Measurements from ENCODE around the gene IMMP2L. TPM values are rescaled to one million over a fixed set of nuclear protein-coding genes. Genes with fewer than 3 reads are reported as not detected.

IMMP2L gene
- total RNA-seq, 1 donor from 2014 or later, result 59.6 TPM

GRCh38 chr7:110804501-110804900 is 757.8 kb downstream of the IMMP2L start:
- no peaks in the 10 kb centered on the region for H3K4me1 Mint-ChIP-seq
- no peaks in the 10 kb centered on the region for H3K36me3 Mint-ChIP-seq
- TF ChIP-seq CTCF (IDR thresholded peaks at IDR 0.05; ENCODE audit: unreplicated experiment), result no peak
- no peak for DNase-seq (ENCODE audit: low spot score in 2 of 2, unreplicated experiment in 2 of 2)
- no peak overlapping the region for H3K27ac Mint-ChIP-seq
- H3K27me3 Mint-ChIP-seq (ENCODE audit: low read depth), result no peaks in the 10 kb centered on the region
- H3K4me3 Mint-ChIP-seq, result no peak overlapping the region
- peaks cover 9% of the 10 kb centered on the region for H3K9me3 Mint-ChIP-seq

- H3K36me3 Mint-ChIP-seq, result no peaks in the 10 kb centered on the region
- H3K27me3 Mint-ChIP-seq (ENCODE audit: low read depth), result no peaks in the 10 kb centered on the region
- no peak overlapping the region for H3K4me3 Mint-ChIP-seq
- no peaks in the 10 kb centered on the region for H3K4me1 Mint-ChIP-seq
- DNase-seq (ENCODE audit: low spot score in 2 of 2, unreplicated experiment in 2 of 2), result no peak
- H3K9me3 Mint-ChIP-seq, result peaks cover 9% of the 10 kb centered on the region
- no peak overlapping the region for H3K27ac Mint-ChIP-seq
- no peak for TF ChIP-seq CTCF (IDR thresholded peaks at IDR 0.05; ENCODE audit: unreplicated experiment)
Observed at GRCh38 chr7:110803602-110804143, 758.6 kb downstream of the IMMP2L start.

GRCh38 chr7:110801502-110801901 is 760.8 kb downstream of the IMMP2L start:
- TF ChIP-seq CTCF (IDR thresholded peaks at IDR 0.05; ENCODE audit: unreplicated experiment), result no peak
- peaks cover 9% of the 10 kb centered on the region for H3K9me3 Mint-ChIP-seq
- H3K4me1 Mint-ChIP-seq, result no peaks in the 10 kb centered on the region

GRCh38 chr7:110800984-110801383 is 761.3 kb downstream of the IMMP2L start:
- no peak for TF ChIP-seq CTCF (IDR thresholded peaks at IDR 0.05; ENCODE audit: unreplicated experiment)
- H3K4me3 Mint-ChIP-seq, result no peak overlapping the region
- no peak overlapping the region for H3K27ac Mint-ChIP-seq
- DNase-seq (ENCODE audit: low spot score in 2 of 2, unreplicated experiment in 2 of 2), result no peak
- no peaks in the 10 kb centered on the region for H3K36me3 Mint-ChIP-seq
- peaks cover 9% of the 10 kb centered on the region for H3K9me3 Mint-ChIP-seq
- no peaks in the 10 kb centered on the region for H3K4me1 Mint-ChIP-seq
- no peaks in the 10 kb centered on the region for H3K27me3 Mint-ChIP-seq (ENCODE audit: low read depth)

More at GRCh38 chr7:110801502-110801901, 760.8 kb downstream of the IMMP2L start:
- Mint-ChIP-seq H3K4me3 (no peak overlapping the region), H3K36me3 (no peaks in the 10 kb centered on the region), H3K27me3 (ENCODE audit: low read depth) (no peaks in the 10 kb centered on the region), H3K27ac (no peak overlapping the region)
- no peak for DNase-seq (ENCODE audit: low spot score in 2 of 2, unreplicated experiment in 2 of 2)

GRCh38 chr7:110797656-110798055 is 764.6 kb downstream of the IMMP2L start:
- Mint-ChIP-seq H3K36me3 (no peaks in the 10 kb centered on the region), H3K9me3 (peaks cover 2% of the 10 kb centered on the region), H3K4me3 (no peak overlapping the region), H3K27me3 (ENCODE audit: low read depth) (no peaks in the 10 kb centered on the region), H3K27ac (no peak overlapping the region), H3K4me1 (no peaks in the 10 kb centered on the region)
- TF ChIP-seq CTCF (IDR thresholded peaks at IDR 0.05; ENCODE audit: unreplicated experiment), result no peak
- no peak for DNase-seq (ENCODE audit: low spot score in 2 of 2, unreplicated experiment in 2 of 2)

GRCh38 chr7:110790992-110791391 is 771.3 kb downstream of the IMMP2L start:
- DNase-seq (ENCODE audit: low spot score in 2 of 2, unreplicated experiment in 2 of 2), result no peak
- no peaks in the 10 kb centered on the region for H3K36me3 Mint-ChIP-seq
- H3K9me3 Mint-ChIP-seq, result no peaks in the 10 kb centered on the region
- no peaks in the 10 kb centered on the region for H3K27me3 Mint-ChIP-seq (ENCODE audit: low read depth)
- peaks cover 4% of the 10 kb centered on the region for H3K4me1 Mint-ChIP-seq
- H3K27ac Mint-ChIP-seq, result no peak overlapping the region
- no peak overlapping the region for H3K4me3 Mint-ChIP-seq
- no peak for TF ChIP-seq CTCF (IDR thresholded peaks at IDR 0.05; ENCODE audit: unreplicated experiment)

All from mesothelial cell of epicardium (in vitro differentiated cells).